A673 (cell line): ENCODE measurements around the gene CEBPE.

Experiments
- CTCF ChIP-seq: fragments of 300-800, 200-600 bp; sonication (generic); conservative IDR thresholded peaks from 2 replicates; pipeline ENCODE4 v1.5.1; 2017; ENCODE audit warnings: low read depth, mild to moderate bottlenecking, antibody characterized with exemption, low read length, moderate library complexity, mixed read lengths
- EZH2 ChIP-seq: fragments of 200-600 bp; sonication (generic); IDR thresholded peaks from 2 replicates; pipeline ENCODE4 v1.6.1; 2017; ENCODE audit warnings: borderline replicate concordance, low read depth, mild to moderate bottlenecking, mixed read lengths, antibody characterized with exemption, low read length; ENCODE audit not compliant: poor library complexity, severe bottlenecking

GRCh38 chr14:23162800-23163199 is 43.7 kb upstream of the CEBPE start:
- no peak for TF ChIP-seq CTCF
- no peak for TF ChIP-seq EZH2
